Measurements from ENCODE around the gene XBP1.

- TF ChIP-seq EZH2 (IDR thresholded peaks at IDR 0.05; ENCODE audit: low read depth, low read length, severe bottlenecking) (no peak), CTCF (IDR thresholded peaks at IDR 0.05; ENCODE audit: control extremely low read depth in 1 of 3, insufficient read depth in 1 of 3, low read depth in 1 of 3, low read length in 3 of 3) (no peak), TAF1 (IDR thresholded peaks at IDR 0.05; ENCODE audit: low read depth, low read length) (no peak), FOSL1 (IDR thresholded peaks at IDR 0.05; ENCODE audit: insufficient read depth, low read depth, low read length) (no peak), MAX (IDR thresholded peaks at IDR 0.05) (no peak), POLR2A (IDR thresholded peaks at IDR 0.05; ENCODE audit: control extremely low read depth in 1 of 2, low read depth in 2 of 2, low read length in 2 of 2) (no peak), YY1 (IDR thresholded peaks at IDR 0.05; ENCODE audit: low read depth, low read length) (no peak), ZNF274 (IDR thresholded peaks at IDR 0.05; ENCODE audit: borderline replicate concordance, extremely low read depth, low read length) (no peak), JUN (IDR thresholded peaks at IDR 0.05; ENCODE audit: low read depth, low read length) (no peak), NRF1 (IDR thresholded peaks at IDR 0.05; ENCODE audit: low read depth, low read length) (no peak), RFX5 (IDR thresholded peaks at IDR 0.05; ENCODE audit: borderline replicate concordance, low read depth, low read length) (no peak), SP1 (IDR thresholded peaks at IDR 0.05; ENCODE audit: low read depth, low read length) (no peak), EP300 (IDR thresholded peaks at IDR 0.05; ENCODE audit: borderline replicate concordance in 1 of 2, low read depth in 2 of 2, low read length in 2 of 2) (no peak), RAD21 (IDR thresholded peaks at IDR 0.05 in 1 of 2, conservative IDR thresholded peaks at IDR 0.05 in 1 of 2; ENCODE audit: low read depth in 2 of 2, low read length in 2 of 2) (no peak)
These were observed 20.5 kb upstream of the XBP1 start for GRCh38 chr22:28820885-28821284.

Data from H1 (cell line).